ENCODE results near the gene RTL9.
"Not testable (repeated sequence)": the region's sequence is repeated elsewhere in the genome, so short reads cannot be mapped to it uniquely, and the experiment has no call there.

The RTL9 gene

DNA sequence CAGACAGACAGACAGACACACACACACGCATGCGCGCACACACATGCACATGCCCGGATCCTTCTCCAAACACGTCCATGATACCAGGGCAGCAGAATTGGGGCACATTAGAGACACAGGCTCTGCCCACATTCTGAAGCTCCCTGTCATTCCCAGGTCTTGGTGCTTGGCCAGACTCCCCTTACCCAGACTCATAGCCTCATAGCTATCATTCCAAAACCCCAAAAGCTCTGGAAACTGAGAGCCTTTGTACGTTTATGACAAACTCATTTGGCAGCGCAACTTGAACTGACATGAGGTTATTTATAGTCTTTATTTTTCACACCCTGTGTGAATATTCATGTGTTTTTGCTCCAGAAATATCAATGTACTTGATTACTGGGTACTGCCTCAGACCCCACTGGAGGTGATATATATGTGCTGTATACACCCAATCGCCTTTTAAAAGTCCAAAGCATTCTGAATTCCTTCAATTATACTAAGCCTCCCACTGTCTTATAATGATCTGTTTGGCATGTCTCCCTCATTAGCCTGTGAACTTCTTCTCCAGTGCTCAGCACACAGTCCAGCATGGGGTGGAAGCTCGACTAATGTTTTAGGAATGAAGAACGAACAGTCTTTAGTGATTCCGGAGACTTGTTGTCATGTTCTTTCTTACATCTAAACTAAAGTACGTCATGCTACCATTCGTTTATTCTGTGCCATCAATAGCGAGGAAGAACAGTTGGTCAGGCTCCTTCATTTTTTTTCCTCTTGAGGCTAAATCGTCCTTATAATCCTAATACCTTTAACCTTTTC, 45.0 kb downstream of the RTL9 start:
- H3K4me3 ChIP-seq (ENCODE audit: low read depth, low read length) = no peak overlapping the region
- TF ChIP-seq, protein P1, sequence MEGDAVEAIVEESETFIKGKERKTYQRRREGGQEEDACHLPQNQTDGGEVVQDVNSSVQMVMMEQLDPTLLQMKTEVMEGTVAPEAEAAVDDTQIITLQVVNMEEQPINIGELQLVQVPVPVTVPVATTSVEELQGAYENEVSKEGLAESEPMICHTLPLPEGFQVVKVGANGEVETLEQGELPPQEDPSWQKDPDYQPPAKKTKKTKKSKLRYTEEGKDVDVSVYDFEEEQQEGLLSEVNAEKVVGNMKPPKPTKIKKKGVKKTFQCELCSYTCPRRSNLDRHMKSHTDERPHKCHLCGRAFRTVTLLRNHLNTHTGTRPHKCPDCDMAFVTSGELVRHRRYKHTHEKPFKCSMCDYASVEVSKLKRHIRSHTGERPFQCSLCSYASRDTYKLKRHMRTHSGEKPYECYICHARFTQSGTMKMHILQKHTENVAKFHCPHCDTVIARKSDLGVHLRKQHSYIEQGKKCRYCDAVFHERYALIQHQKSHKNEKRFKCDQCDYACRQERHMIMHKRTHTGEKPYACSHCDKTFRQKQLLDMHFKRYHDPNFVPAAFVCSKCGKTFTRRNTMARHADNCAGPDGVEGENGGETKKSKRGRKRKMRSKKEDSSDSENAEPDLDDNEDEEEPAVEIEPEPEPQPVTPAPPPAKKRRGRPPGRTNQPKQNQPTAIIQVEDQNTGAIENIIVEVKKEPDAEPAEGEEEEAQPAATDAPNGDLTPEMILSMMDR (IDR thresholded peaks at IDR 0.05; ENCODE audit: low read depth, low read length, missing control alignments) = no peak
- DNase-seq (ENCODE audit: low read depth) = no peak

DNA sequence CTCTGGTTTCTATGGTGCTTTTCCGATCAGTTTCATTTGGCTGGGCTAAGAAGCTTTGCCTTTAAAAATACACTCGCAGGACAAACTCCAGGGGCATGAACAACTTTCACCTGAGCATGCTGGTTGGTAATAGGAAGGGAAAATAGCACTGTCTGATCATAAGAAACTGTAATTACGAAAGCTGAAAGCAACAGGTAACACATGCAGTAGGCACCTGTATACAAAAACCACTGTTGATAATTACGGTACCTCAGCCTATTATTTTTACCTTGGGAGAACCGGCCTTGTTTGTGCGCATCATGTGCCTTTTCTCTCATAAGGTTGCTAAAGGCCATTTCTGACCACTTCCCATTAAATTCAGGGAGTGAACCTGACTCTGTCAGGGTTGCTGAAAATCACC, 45.7 kb downstream of the RTL9 start:
- no peak overlapping the region for H3K4me3 ChIP-seq (ENCODE audit: low read depth, low read length)
- TF ChIP-seq, protein P1 (IDR thresholded peaks at IDR 0.05; ENCODE audit: low read depth, low read length, missing control alignments) = no peak
- no peak for DNase-seq (ENCODE audit: low read depth)

DNA sequence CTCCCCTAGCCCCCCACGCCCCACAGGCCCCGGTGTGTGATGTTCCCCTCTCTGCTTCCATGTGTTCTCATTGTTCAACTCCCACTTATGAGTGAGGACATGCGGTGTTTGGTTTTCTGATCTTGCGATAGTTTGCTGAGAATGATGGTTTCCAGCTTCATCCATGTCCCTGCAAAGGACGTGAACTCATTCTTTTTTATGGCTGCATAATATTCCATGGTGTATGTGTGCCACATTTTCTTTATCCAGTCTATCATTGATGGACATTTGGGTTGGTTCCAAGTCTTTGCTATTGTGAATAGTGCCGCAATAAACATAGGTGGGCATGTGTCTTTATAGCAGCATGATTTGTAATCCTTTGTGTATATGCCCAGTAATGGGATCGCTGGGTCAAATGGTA, 47.6 kb downstream of the RTL9 start:
- DNase-seq (ENCODE audit: low read depth) = not testable (repeated sequence)

DNA sequence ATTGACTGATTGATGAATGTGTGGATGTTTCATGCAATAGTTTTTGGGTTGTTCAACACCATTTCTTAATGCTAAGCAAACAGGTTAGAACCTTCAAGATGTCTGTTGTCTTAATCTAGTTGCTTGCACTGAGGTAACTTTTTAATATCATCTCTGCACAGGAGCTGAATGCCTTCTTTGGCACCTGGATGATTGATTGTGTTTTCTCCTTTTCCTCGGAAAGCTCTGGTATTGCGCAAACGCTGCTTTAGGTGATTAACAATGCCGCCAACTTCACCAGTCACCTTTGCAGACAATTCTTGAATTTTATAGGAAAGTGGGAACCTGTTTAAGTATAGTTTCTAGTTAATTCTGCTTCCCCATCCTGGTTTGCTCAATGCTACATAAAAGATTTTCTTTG, 48.2 kb downstream of the RTL9 start:
- no peak overlapping the region for H3K4me3 ChIP-seq (ENCODE audit: low read depth, low read length)
- no peak for DNase-seq (ENCODE audit: low read depth)
- TF ChIP-seq, protein P1 (IDR thresholded peaks at IDR 0.05; ENCODE audit: low read depth, low read length, missing control alignments) = no peak

More for the DNA sequence above, 47.6 kb downstream of the RTL9 start:
- H3K4me3 ChIP-seq (ENCODE audit: low read depth, low read length) = not testable (repeated sequence)

DNA sequence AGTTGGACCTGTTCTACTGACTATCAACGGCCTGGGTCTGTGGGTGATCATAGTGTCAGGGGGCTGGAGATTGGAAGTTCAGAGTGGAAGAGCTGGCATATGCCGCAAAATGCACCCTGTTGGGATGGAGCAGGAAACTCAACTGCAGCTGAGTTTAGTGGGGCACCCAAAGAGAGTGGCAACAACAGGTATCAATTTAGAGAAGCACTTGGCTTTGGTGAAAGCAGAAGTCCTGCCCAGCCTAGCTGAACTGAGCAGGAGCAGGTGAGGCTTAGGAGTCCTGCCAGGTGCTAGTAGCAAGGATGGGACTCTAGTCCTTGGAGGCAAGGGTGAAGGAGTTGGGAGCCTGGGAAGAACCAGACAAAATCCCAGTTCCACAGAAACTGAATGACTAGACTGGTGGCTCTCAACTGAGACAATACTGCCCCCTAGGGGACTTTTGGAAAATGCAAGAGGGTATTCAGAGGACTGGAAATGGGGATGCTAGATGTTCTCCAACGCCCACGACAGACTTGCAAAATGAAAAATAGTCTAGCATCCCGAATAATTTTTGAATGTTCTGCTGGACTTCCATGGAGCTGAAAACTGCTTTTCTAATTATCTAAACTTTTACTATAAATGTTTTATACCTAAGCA, 49.4 kb downstream of the RTL9 start:
- no peak for DNase-seq (ENCODE audit: low read depth)
- TF ChIP-seq, protein P1 (IDR thresholded peaks at IDR 0.05; ENCODE audit: low read depth, low read length, missing control alignments) = peak; percentile 66
- H3K4me3 ChIP-seq (ENCODE audit: low read depth, low read length) = no peak overlapping the region
